Endothelial cell of umbilical vein (primary cell): ENCODE results near the gene THAP10. TPM values are rescaled to one million over a fixed set of nuclear protein-coding genes. Genes with fewer than 3 reads are reported as not detected.
"Not testable (repeated sequence)": the region's sequence is repeated elsewhere in the genome, so short reads cannot be mapped to it uniquely, and the experiment has no call there.

Experiments used
- BruUV-seq: library from RNA; stranded (reverse); fragments of 400-500 nt; replicated peaks from 2 replicates; lab custom pipeline; 2021; lab: Mats Ljungman, UMichigan
- CTCF ChIA-PET: fragments of 300-600, 350-600 bp; sonication (Branson Sonifier 250); formaldehyde crosslinking; loops from one replicate; lab custom pipeline; 2021; ENCODE audit warnings: antibody characterized with exemption, inconsistent platforms; lab: Charles Lee
- POLR2A ChIA-PET: fragments of 300-600, 350-600 bp; sonication (Branson Sonifier 250); formaldehyde crosslinking; loops from one replicate; lab custom pipeline; 2021; ENCODE audit warnings: antibody characterized with exemption, inconsistent platforms; lab: Charles Lee
- DNase-seq: peaks from one replicate; pipeline ENCODE4 v3.0.0-alpha.2; 2011; ENCODE audit warnings: low read depth, low spot score
- FAIRE-seq: peaks from 2 replicates; lab custom pipeline; 2011; peaks lifted over from hg19 to GRCh38; lab: Jason Lieb, UNC
- H2AFZ ChIP-seq: 2 replicates; pipeline ENCODE4 v1.6.0; 2012; ENCODE audit warnings: low read depth, low read length, control low read depth, inconsistent platforms
- H3K27ac ChIP-seq: 2 replicates; pipeline ENCODE4 v1.5.1; 2011; ENCODE audit warnings: low read depth, mild to moderate bottlenecking, control low read depth, low read length, moderate library complexity; ENCODE audit not compliant: insufficient read depth
- H3K27me3 ChIP-seq, 2 experiments: 2 replicates each; pipeline versions ENCODE4 v1.6.0 to v1.6.1; 2011; ENCODE audit warnings: low read length in 2 of 2, mixed read lengths in 1 of 2; ENCODE audit not compliant: control insufficient read depth in 2 of 2, insufficient read depth in 2 of 2
- H3K36me3 ChIP-seq, 2 experiments: 2 replicates in 1 of 2; 3 replicates in 1 of 2; pipeline ENCODE4 v1.5.1; 2011; ENCODE audit warnings: low read length in 2 of 2, mild to moderate bottlenecking in 1 of 2, moderate library complexity in 1 of 2; ENCODE audit not compliant: control insufficient read depth in 2 of 2, insufficient read depth in 2 of 2; ENCODE audit errors: extremely low read depth in 1 of 2
- H3K4me1 ChIP-seq: 3 replicates; pipeline ENCODE4 v1.5.1; 2011; ENCODE audit warnings: mild to moderate bottlenecking, low read length; ENCODE audit not compliant: control insufficient read depth, insufficient read depth; ENCODE audit errors: extremely low read depth
- H3K4me2 ChIP-seq: 2 replicates; pipeline ENCODE4 v1.6.1; 2011; ENCODE audit warnings: low read length, control low read depth, mixed read lengths; ENCODE audit not compliant: insufficient read depth
- H3K4me3 ChIP-seq, 3 experiments: fragments of 200-600 bp in 1 of 3; sonication (generic), shearing (Covaris generic) in 1 of 3; replicated peaks in 1 of 3; 2 replicates each; pipeline ENCODE4 v1.5.1; 2011 to 2016; ENCODE audit warnings: control low read depth in 3 of 3, low read length in 3 of 3, mild to moderate bottlenecking in 2 of 3, inconsistent platforms in 1 of 3, low read depth in 1 of 3, moderate library complexity in 1 of 3; ENCODE audit not compliant: insufficient read depth in 1 of 3
- H3K79me2 ChIP-seq: 2 replicates; pipeline ENCODE4 v1.6.0; 2012; ENCODE audit warnings: low read length, inconsistent platforms; ENCODE audit not compliant: control insufficient read depth, insufficient read depth
- H3K9ac ChIP-seq: replicated peaks from 2 replicates; pipeline ENCODE3; 2011; ENCODE audit warnings: low read length, control low read depth; ENCODE audit not compliant: insufficient read depth; ENCODE audit errors: extremely low read depth
- H3K9me1 ChIP-seq: replicated peaks from 3 replicates; pipeline ENCODE4 v1.6.0; 2011; ENCODE audit warnings: mild to moderate bottlenecking, low read length; ENCODE audit not compliant: control insufficient read depth, insufficient read depth; ENCODE audit errors: extremely low read depth
- H3K9me3 ChIP-seq: replicated peaks from 2 replicates; pipeline ENCODE4 v1.5.1; 2012; ENCODE audit warnings: low read length, inconsistent platforms; ENCODE audit not compliant: control insufficient read depth, insufficient read depth
- H4K20me1 ChIP-seq: replicated peaks from 2 replicates; pipeline ENCODE3; 2011; ENCODE audit warnings: mild to moderate bottlenecking, low read length; ENCODE audit not compliant: control insufficient read depth, insufficient read depth; ENCODE audit errors: extremely low read depth
- CTCF ChIP-seq, 2 donors: IDR thresholded peaks; 1 replicate in 1 of 2; 2 replicates in 1 of 2; pipeline ENCODE4 v1.5.1; 2011; ENCODE audit warnings: low read length in 2 of 2, mild to moderate bottlenecking in 2 of 2, moderate library complexity in 2 of 2, control low read depth in 1 of 2, inconsistent platforms in 1 of 2, low read depth in 1 of 2; ENCODE audit not compliant: insufficient read depth in 1 of 2; ENCODE audit errors: extremely low read depth in 1 of 2
- EZH2 ChIP-seq: IDR thresholded peaks from 2 replicates; pipeline ENCODE4 v1.6.1; 2012; ENCODE audit warnings: borderline replicate concordance, low read depth, mild to moderate bottlenecking, moderate library complexity, low read length, inconsistent platforms; ENCODE audit not compliant: severe bottlenecking
- FOS ChIP-seq: IDR thresholded peaks from 2 replicates; pipeline ENCODE4 v1.6.1; 2011; ENCODE audit warnings: mild to moderate bottlenecking, low read length, moderate library complexity, borderline replicate concordance; ENCODE audit not compliant: insufficient read depth
- GATA2 ChIP-seq: IDR thresholded peaks from 2 replicates; pipeline ENCODE4 v1.7.0; 2011; ENCODE audit warnings: low read depth, mild to moderate bottlenecking, moderate library complexity, mixed read lengths, low read length; ENCODE audit not compliant: insufficient read length, insufficient read depth
- JUN ChIP-seq: IDR thresholded peaks from 2 replicates; pipeline ENCODE4 v1.6.1; 2011; ENCODE audit warnings: borderline replicate concordance, low read depth; ENCODE audit not compliant: insufficient read length, insufficient read depth
- MAX ChIP-seq: IDR thresholded peaks from 2 replicates; pipeline ENCODE4 v1.6.1; 2011; ENCODE audit not compliant: insufficient read depth, insufficient read length
- MYC ChIP-seq: IDR thresholded peaks from one replicate; pipeline ENCODE4 v1.6.1; 2011; ENCODE audit warnings: mild to moderate bottlenecking, low read depth, low read length
- POLR2A ChIP-seq: IDR thresholded peaks from 2 replicates; pipeline ENCODE4 v1.6.1; 2012; ENCODE audit warnings: low read depth, mild to moderate bottlenecking, control low read depth, low read length
- POLR2AphosphoS5 ChIP-seq: IDR thresholded peaks from 2 replicates; pipeline ENCODE4 v1.6.1; 2012; ENCODE audit warnings: low read depth, mild to moderate bottlenecking, control low read depth, low read length, moderate library complexity; ENCODE audit not compliant: insufficient read depth
- dilution Hi-C: fragments of 300-500 bp; cut with MboI; formaldehyde crosslinking; loops from one replicate; pipeline ENCODE4 v1.15.0; 2019; ENCODE audit warnings: low sequenced_read_pairs; ENCODE audit not compliant: extremely low pct_ligation_motif_present
- intact Hi-C: fragments of 100-400 bp; cut with micrococcal nuclease; formaldehyde crosslinking; loops from one replicate; pipeline ENCODE4 v1.10.0; 2022
- polyA plus RNA-seq, 4 experiments: library from polyadenylated mRNA; depleted of rRNA in 3 of 4; stranded (reverse) in 3 of 4; unstranded in 1 of 4; fragments of >200 nt; gene quantifications; 2 replicates each; pipeline versions ENCODE4 v1.2.1 to v1.2.3, GENCODE V29; 2011 to 2012; ENCODE audit warnings: missing spikeins in 1 of 4
- total RNA-seq: library from RNA; stranded (reverse); gene quantifications from 2 replicates; pipeline ENCODE4 v1.2.3, GENCODE V29; 2021

Gene THAP10
- total and polyA plus RNA-seq, 2 donors (not counting 3 experiments of a cell fraction or from before 2014, with no cell fraction given) = 1.7 to 4.0 TPM

GRCh38 chr15:70931821-70932220, 39.6 kb upstream of the THAP10 start:
- CTCF ChIA-PET = interaction anchor here (1.2 kb wide), 1 partner anchor 107 kb away, joined by 3 read pairs; no protein-coding TSS in a partner anchor
- Histone ChIP-seq H3K79me2 (no peaks in the 10 kb centered on the region), H3K9me1 (no peaks in the 10 kb centered on the region), H3K9ac (no peak overlapping the region), H3K36me3 (no peaks in the 10 kb centered on the region), H4K20me1 (no peaks in the 10 kb centered on the region), H3K27me3 (no peaks in the 10 kb centered on the region), H3K9me3 (no peaks in the 10 kb centered on the region), H3K4me2 (no peak overlapping the region), H2AFZ (no peak overlapping the region), H3K4me1 (no peaks in the 10 kb centered on the region), H3K4me3 (no peak overlapping the region), H3K27ac (no peak overlapping the region)
- intact Hi-C loops (no loop called here), dilution Hi-C loops (no loop called here)
- TF ChIP-seq EZH2 = no peak
- TF ChIP-seq MAX = no peak
- no peak for TF ChIP-seq MYC
- no peak for TF ChIP-seq POLR2A
- no peak for TF ChIP-seq JUN
- TF ChIP-seq POLR2AphosphoS5 = no peak
- no peak for TF ChIP-seq CTCF (IDR thresholded peaks at IDR 0.05; ENCODE audit: extremely low read depth in 1 of 2, insufficient read depth in 1 of 2, low read depth in 1 of 2, low read length in 2 of 2)
- TF ChIP-seq FOS = no peak
- no peak for TF ChIP-seq GATA2
- no peak for DNase-seq
- no peak for FAIRE-seq
- BruUV-seq = no TSS peak
- POLR2A ChIA-PET = no interaction called here

GRCh38 chr15:70926914-70927313, 34.7 kb upstream of the THAP10 start:
- H2AFZ ChIP-seq, intact Hi-C loops, H3K27ac ChIP-seq, H3K4me3 ChIP-seq, FAIRE-seq, H3K27me3 ChIP-seq, POLR2A ChIA-PET, H3K79me2 ChIP-seq, H3K9me3 ChIP-seq, H3K36me3 ChIP-seq, dilution Hi-C loops, CTCF ChIA-PET, H3K9me1 ChIP-seq, DNase-seq, BruUV-seq, H3K9ac ChIP-seq, H4K20me1 ChIP-seq, H3K4me2 ChIP-seq: not testable (repeated sequence)
- H3K4me1 ChIP-seq = peaks cover 14% of the 10 kb centered on the region
